ENCODE data around the gene TRIM38. TPM values are rescaled to one million over a fixed set of nuclear protein-coding genes. Genes with fewer than 3 reads are reported as not detected.
A peak's percentile ranks its signal among the peaks of the same experiment; 100 is the strongest.

TRIM38 gene
- total and polyA plus RNA-seq, 2 of the 13 experiments (the other 11 are each of a cell fraction or from before 2014, with no cell fraction given): 2.5 to 3.1 TPM

DNA sequence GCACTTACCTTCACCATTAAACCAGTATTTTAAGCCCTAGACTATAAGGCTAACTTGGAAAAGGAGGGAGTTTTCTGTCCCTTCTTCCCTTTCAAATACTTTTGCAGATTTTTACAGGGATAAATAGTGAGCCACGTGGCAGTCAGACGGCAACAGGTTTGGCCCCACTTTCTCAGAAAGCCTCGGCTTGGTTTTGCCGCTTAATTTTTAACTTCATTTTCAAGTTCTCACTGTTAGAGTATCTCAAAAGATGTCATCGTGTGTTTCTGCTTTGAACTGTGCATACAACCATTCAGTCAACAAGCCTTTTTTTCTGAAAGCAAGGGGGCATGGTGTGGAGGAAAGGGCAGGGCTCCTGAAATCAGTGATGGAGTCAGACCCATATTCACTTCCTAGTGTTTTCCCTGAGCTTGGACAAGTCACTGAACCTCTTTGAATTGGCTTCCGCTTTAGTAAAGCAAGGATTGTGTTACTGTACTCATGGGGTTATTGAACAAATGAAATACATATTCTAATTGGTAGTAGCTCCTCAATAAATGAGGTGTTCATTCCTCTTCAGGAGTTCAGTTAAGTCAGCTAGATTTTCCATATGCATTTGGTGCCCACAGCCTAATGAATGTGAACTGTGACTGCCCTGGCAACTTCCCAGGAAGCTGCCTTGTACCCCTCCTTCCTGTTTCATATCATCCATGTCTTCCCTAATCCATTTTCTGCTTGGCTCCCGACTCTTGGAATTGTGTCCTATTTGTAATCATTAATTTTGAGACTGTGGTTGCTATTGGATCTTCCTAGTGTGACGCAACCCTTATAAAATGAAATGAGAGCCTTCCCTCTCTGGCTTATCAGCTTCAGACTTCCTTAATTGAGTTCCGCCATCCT is 31.8 kb upstream of the TRIM38 start, which contains the start of gene SLC17A2 (continued):
- TF ChIP-seq, protein P1, sequence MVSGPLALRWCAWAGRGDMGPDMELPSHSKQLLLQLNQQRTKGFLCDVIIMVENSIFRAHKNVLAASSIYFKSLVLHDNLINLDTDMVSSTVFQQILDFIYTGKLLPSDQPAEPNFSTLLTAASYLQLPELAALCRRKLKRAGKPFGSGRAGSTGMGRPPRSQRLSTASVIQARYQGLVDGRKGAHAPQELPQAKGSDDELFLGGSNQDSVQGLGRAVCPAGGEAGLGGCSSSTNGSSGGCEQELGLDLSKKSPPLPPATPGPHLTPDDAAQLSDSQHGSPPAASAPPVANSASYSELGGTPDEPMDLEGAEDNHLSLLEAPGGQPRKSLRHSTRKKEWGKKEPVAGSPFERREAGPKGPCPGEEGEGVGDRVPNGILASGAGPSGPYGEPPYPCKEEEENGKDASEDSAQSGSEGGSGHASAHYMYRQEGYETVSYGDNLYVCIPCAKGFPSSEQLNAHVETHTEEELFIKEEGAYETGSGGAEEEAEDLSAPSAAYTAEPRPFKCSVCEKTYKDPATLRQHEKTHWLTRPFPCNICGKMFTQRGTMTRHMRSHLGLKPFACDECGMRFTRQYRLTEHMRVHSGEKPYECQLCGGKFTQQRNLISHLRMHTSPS (CRISPR knock-in tag; IDR thresholded peaks at IDR 0.05; ENCODE audit: low read depth): no peak
- TF ChIP-seq TBL1XR1 (IDR thresholded peaks at IDR 0.05; ENCODE audit: borderline replicate concordance, low read length, partially characterized antibody) (no peak), POLR2AphosphoS5 (IDR thresholded peaks at IDR 0.05; ENCODE audit: low read depth, low read length) (0 out of 2 replicates have a peak, but pooled peaks have one; percentile 32), STAT5B (CRISPR knock-in tag; IDR thresholded peaks at IDR 0.05) (no peak), ZFP82 (CRISPR knock-in tag; IDR thresholded peaks at IDR 0.05; ENCODE audit: borderline replicate concordance) (no peak), POGK (CRISPR knock-in tag; conservative IDR thresholded peaks at IDR 0.05) (no peak), FOXA1 (IDR thresholded peaks at IDR 0.05) (no peak), FOXA1 (CRISPR knock-in tag; IDR thresholded peaks at IDR 0.05) (peak; percentile 82), ZNF224 (CRISPR knock-in tag; IDR thresholded peaks at IDR 0.05) (no peak), ZZZ3 (CRISPR knock-in tag; IDR thresholded peaks at IDR 0.05; ENCODE audit: borderline replicate concordance) (no peak), RFXAP (CRISPR knock-in tag; IDR thresholded peaks at IDR 0.05; ENCODE audit: borderline replicate concordance) (no peak), ARNT (IDR thresholded peaks at IDR 0.05) (no peak)
- TF ChIP-seq, protein P2, sequence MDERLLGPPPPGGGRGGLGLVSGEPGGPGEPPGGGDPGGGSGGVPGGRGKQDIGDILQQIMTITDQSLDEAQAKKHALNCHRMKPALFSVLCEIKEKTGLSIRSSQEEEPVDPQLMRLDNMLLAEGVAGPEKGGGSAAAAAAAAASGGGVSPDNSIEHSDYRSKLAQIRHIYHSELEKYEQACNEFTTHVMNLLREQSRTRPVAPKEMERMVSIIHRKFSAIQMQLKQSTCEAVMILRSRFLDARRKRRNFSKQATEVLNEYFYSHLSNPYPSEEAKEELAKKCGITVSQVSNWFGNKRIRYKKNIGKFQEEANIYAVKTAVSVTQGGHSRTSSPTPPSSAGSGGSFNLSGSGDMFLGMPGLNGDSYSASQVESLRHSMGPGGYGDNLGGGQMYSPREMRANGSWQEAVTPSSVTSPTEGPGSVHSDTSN (CRISPR knock-in tag; IDR thresholded peaks at IDR 0.05): no peak
- TF ChIP-seq, protein P3, sequence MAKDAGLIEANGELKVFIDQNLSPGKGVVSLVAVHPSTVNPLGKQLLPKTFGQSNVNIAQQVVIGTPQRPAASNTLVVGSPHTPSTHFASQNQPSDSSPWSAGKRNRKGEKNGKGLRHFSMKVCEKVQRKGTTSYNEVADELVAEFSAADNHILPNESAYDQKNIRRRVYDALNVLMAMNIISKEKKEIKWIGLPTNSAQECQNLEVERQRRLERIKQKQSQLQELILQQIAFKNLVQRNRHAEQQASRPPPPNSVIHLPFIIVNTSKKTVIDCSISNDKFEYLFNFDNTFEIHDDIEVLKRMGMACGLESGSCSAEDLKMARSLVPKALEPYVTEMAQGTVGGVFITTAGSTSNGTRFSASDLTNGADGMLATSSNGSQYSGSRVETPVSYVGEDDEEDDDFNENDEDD (CRISPR knock-in tag; IDR thresholded peaks at IDR 0.05; ENCODE audit: borderline replicate concordance): peak; percentile 65; the same call in 1 of the 2 replicates
